G401 (cell line): ENCODE measurements around the gene TBL1X. TPM values are rescaled to one million over a fixed set of nuclear protein-coding genes. Genes with fewer than 3 reads are reported as not detected.
"Not testable (repeated sequence)": the region's sequence is repeated elsewhere in the genome, so short reads cannot be mapped to it uniquely, and the experiment has no call there.

Source experiments
- DNase-seq: peaks from one replicate; pipeline ENCODE4 v3.0.0-alpha.2; 2015; ENCODE audit warnings: low spot score
- in situ Hi-C: cut with HindIII; loops from 2 replicates; pipeline ENCODE4 v1.10.0; 2016; ENCODE audit warnings: low sequenced_read_pairs, mixed read lengths
- total RNA-seq: library from RNA; depleted of rRNA; stranded (reverse); fragments of >200 nt; shearing (Covaris generic); gene quantifications from 2 replicates; pipeline ENCODE4 v1.2.3, GENCODE V29; 2014

The TBL1X gene
- total RNA-seq, 1 experiment from 2014 or later, result 7.6 TPM

- peak; percentile 0 for DNase-seq
- in situ Hi-C loops, result no loop called here
Observed at GRCh38 chrX:9765737-9766097, 300.9 kb downstream of the TBL1X start, which contains the start of gene GPR143. TSS of gene GPR143 (minus strand) at chrX:9765847. CDS start at chrX:9765817, 30 bp downstream.

GRCh38 chrX:9767375-9767774 lies 302.5 kb downstream of the TBL1X start:
- in situ Hi-C loops, result no loop called here

DNA sequence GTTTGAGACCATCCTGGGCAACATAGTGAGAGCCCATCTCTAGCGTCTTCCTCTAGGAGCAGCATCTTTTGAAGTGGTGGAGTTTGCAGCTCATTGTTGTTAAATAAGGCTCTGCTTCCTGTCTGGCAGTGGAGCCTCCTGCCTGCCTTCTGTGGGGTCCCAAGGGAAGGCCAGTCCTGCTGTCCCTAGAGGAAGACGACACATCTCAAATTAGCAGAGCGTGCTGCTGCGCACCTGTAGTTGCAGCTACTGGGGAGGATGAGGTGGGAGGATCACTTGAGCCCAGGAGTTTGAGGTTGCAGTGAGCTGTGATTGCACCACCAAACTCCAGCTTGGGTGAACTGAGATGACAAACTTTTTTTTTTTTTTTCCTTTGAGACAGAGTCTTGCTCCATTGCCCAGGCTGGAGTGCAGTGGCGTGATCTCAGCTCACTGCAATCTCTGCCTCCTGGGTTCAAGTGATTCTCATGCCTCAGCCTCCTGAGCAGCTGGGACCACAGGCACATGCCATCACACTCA lies 303.5 kb downstream of the TBL1X start:
- in situ Hi-C loops, DNase-seq: not testable (repeated sequence)

More at GRCh38 chrX:9767375-9767774, 302.5 kb downstream of the TBL1X start:
- DNase-seq, result no peak

- in situ Hi-C loops, result no loop called here
- DNase-seq, result no peak
Observed at GRCh38 chrX:9770319-9770718, 305.5 kb downstream of the TBL1X start.

DNA sequence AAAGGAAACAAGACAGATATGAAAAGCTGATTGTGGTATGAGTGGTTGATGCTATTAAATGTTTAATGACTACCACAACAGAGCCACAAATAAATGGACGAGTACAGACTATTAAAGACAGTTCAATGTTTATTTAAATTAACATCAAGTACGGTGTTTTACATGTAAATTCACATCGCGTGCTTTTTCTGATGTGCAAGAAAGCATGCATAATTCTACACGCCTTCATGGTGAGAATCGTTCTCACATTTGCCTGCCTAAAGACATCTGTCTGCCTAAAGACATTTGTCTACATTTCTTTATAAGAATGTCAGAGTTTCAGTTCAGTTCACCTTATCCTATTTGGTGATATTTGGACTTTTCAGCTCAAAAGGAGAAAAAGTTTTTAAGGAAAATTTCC lies 308.1 kb downstream of the TBL1X start:
- in situ Hi-C loops, result no loop called here
- no peak for DNase-seq

DNA sequence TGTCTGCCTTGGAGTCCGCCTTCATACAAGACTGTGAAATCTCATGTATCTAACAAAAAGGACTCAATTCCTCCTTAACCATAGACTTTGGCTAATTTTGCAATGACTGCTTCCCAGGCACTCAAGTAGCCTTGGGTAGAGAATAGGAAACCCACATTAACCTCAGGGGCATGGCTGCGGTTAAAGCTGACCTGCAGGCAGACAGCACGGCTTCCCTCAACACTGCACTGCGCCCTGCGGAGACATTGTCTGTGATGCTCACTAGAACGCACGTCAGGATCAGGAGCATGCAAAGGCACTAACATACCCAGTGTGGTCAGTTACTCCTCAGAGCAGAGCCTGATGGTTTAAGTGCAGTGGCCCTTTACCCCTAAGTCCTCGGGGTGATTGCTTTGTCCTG lies 311.1 kb downstream of the TBL1X start:
- in situ Hi-C loops, result no loop called here
- no peak for DNase-seq

DNA sequence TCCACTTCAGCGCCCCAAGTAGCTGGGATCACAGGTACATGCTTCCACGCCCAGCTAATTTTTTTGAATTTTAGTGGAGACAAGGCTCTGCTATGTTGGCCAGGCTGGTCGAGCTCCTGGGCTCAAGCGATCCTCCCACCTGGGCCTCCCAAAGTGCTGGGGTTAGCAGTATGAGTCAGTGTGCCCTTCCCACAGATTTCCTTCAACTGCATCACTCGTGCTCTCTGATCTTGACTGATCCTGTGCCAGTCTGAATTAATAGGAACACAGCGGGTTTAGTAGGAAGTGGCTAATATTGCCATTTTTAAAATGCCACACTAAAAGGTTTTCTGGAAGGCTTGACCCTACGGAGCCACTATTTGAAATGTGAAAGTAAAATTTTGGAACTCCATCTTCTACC lies 317.1 kb downstream of the TBL1X start:
- in situ Hi-C loops, result no loop called here
- DNase-seq, result no peak

DNA sequence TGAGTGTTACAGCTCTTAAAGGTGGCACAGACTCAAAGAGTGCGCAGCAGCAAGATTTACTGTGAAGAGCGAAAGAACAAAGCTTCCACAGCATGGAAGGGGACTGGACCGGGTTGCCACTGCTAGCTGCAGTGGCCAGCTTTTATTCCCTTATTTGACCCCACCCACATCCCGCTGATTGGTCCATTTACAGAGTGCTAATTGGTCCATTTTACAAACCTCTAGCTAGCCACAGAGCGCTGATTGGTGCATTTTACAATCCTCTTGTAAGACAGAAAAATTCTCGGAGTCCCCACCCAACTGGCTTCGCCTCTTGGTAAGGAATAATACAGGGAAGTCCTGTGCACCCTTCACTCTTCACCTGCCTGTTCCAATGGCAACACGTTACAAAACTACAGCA lies 319.5 kb downstream of the TBL1X start:
- in situ Hi-C loops, result no loop called here

DNA sequence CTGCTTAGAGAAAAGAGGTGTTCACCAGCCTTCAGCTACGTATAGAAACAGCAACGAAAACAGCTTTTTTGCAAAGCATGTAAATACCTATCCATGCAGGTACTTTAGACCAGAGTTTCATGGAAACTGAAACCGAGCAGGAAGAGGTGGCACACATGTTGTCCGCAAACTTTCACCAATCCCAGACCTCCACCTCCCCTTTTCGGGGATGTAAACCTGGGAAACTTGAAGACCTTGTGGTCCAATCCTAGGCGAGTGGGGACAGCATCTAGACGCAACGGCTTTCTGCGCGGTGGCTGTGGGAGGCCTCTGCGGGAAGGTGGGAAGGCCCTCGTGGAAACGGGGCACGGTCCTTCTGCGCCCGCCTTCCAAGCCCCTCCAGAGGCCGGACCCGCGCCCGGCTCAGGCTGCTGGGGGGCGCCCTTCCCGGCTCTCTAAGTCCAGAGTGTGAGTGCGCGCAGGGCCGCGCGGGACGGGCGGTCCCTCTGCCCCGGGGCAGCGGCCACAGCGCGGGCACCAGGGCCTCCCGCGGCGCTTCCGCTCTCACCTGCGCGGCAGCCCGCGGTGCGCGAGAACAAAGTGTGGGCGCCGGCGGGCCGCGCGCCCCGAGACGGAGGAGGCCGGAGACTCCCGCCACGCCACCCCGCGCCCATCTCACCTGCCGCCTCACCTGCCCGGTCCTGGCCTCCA lies 320.5 kb downstream of the TBL1X start:
- in situ Hi-C loops, result no loop called here
- DNase-seq, result no peak

More for the DNA sequence above, 319.5 kb downstream of the TBL1X start:
- DNase-seq, result no peak

DNA sequence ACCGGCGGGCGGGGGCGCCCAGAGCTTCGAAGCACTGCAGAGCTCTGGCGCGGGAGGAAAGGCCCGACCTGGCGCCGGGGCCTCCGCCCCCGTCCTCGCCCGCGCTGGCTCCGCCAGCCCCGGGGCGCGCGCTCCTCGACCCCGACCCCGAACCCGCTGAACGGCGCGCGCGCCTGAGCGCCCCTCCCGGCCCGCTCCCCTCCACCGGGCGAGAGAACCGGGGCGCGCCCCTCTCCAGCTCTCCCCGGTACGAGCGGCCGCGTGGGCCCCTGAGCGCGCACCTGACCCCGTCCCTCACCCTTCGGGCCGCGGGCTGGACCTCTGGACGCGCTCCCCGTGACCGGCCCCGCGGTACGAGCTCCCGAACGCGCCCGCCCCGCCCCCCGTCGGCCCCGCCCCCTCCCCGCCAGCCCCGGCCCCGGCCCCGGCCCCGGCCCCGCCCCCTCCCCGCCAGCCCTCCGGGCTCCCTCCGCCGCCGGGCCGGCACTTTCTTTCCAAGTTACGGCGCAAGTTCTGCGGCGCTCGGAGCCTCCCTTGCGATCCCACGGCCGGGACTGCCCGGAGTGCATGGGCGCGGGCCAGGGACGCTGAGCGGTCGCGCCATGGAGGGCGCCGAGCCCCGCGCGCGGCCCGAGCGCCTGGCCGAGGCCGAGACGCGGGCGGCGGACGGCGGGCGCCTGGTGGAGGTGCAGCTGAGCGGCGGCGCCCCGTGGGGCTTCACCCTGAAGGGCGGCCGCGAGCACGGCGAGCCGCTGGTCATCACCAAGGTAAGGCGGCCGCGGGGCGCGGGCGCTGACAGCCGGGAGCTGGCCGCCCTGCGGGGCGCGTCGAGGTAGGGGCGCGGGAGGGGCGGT lies 321.3 kb downstream of the TBL1X start, which contains the start of gene SHROOM2:
Gene SHROOM2, plus strand, starts transcription at position 486 of the 854 bp plus-strand sequence. Its CDS starts 117 bp downstream, at position 603.
- in situ Hi-C loops, result no loop called here
- DNase-seq, result no peak

DNA sequence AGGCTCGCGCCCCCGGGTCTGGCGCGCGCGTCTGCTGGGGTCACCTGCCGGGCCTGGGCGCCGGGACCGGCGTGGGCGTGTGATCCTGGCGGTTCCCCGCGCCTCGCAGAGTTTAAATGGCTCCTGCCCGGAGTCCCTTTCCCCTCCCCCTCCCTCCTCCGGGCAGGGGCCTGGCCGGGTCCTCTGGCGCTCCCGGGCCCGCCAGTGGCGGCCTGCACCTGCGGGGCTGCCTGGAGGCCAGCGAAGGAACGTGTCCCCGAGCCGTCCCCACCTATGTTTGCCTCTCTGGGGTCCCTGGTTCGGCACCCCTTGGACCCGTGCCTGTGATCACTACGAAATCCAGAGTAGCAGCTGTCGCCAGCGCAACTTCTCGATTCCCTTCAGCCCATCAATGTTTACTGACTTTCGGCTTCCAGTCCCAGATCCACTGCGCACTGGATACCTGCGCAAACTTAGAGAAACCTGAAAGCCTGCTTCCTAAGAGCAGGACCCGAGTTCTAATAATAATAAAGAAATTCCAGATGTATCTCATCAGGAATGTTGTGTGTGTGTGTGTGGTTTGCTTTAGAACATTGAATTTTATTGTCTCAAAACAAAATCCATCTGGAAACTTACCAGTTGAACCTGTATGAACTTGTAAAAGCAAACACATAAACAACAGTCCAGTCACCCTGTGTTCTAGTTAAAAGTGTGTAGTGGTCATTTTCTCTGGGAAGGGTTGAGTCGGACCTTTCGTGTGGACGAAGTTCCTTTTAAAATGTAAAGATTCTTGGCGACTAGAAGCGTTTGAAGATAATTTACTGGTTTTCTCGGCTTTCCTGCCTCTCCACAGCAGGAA lies 322.2 kb downstream of the TBL1X start:
- in situ Hi-C loops, result no loop called here
- DNase-seq, result no peak

DNA sequence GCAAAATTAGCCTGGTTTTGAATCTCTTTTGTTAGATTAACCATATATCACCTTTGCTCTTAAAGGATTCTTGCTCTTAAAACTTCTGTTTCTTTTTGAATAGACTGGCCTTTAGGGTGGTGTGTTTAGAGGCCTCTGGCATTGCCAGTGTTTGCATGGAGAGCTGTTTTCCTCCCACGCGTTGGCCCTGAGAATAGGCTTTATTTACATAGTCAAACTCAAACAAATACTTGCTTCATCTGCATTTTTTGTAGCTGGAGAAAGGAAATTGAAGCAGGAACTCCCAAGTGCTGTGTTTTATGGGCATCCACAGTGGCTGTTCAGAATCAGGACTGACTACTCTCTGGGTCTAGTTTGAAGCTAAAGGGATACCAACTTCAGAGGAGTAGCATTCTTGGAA lies 324.1 kb downstream of the TBL1X start:
- DNase-seq, result no peak
- in situ Hi-C loops, result no loop called here

GRCh38 chrX:9789555-9789954 lies 324.7 kb downstream of the TBL1X start:
- DNase-seq, result no peak
- in situ Hi-C loops, result no loop called here
